Keratinocyte (primary cell): ENCODE results near the gene TMEM80.

Source experiments
- CTCF ChIP-seq, 3 experiments: IDR thresholded peaks in 1 of 3; conservative IDR thresholded peaks in 1 of 3; optimal IDR thresholded peaks in 1 of 3; 2 replicates in 2 of 3; 3 replicates in 1 of 3; pipeline versions ENCODE3 to v1.5.1; 2011; ENCODE audit warnings: low read length in 3 of 3, mild to moderate bottlenecking in 3 of 3, moderate library complexity in 2 of 3, control low read depth in 1 of 3, inconsistent platforms in 1 of 3; ENCODE audit not compliant: insufficient read depth in 2 of 3; ENCODE audit errors: extremely low read depth in 1 of 3
- EZH2 ChIP-seq: IDR thresholded peaks from one replicate; pipeline ENCODE4 v1.6.1; 2012; ENCODE audit warnings: inconsistent platforms, mild to moderate bottlenecking, low read length, moderate library complexity

GRCh38 chr11:745428-745827 is 49.8 kb downstream of the TMEM80 start:
- TF ChIP-seq CTCF (optimal IDR thresholded peaks at IDR 0.05 in 1 of 3, IDR thresholded peaks at IDR 0.05 in 1 of 3, conservative IDR thresholded peaks at IDR 0.05 in 1 of 3; ENCODE audit: extremely low read depth in 1 of 3, insufficient read depth in 2 of 3, low read length in 3 of 3) (no peak), EZH2 (no peak)
